ENCODE data around the gene SUOX.
"Not testable (repeated sequence)": the region's sequence is repeated elsewhere in the genome, so short reads cannot be mapped to it uniquely, and the experiment has no call there.

SUOX gene

GRCh38 chr12:55996715-55997534 lies at the start of gene SUOX:
SUOX (plus strand) TSS chr12:55997276; CDS start chr12:56002222, 4,946 bp downstream.
- no peak for DNase-seq (ENCODE audit: low read depth)

- no peak for DNase-seq (ENCODE audit: low read depth)
Measured at GRCh38 chr12:55955344-55955743, 41.7 kb upstream of the SUOX start.

- DNase-seq (ENCODE audit: low read depth), result no peak
Measured at GRCh38 chr12:55955800-55956508, 41.1 kb upstream of the SUOX start.

GRCh38 chr12:55957106-55957859 lies 39.8 kb upstream of the SUOX start:
- DNase-seq (ENCODE audit: low read depth), result no peak

GRCh38 chr12:55963760-55964159 lies 33.3 kb upstream of the SUOX start:
- DNase-seq (ENCODE audit: low read depth), result no peak

- no peak for DNase-seq (ENCODE audit: low read depth)
Measured at GRCh38 chr12:55965240-55965639, 31.8 kb upstream of the SUOX start.

GRCh38 chr12:55965941-55966407 lies 31.1 kb upstream of the SUOX start, which contains the start of gene PMEL:
PMEL (minus strand) TSS chr12:55966042; CDS start chr12:55966011, 31 bp downstream.
- no peak for DNase-seq (ENCODE audit: low read depth)

GRCh38 chr12:55966408-55967281 lies 30.4 kb upstream of the SUOX start, which contains the start of gene CDK2:
CDK2 (plus strand) TSS chr12:55966830; CDS start chr12:55967009, 179 bp downstream.
- peak; percentile 88 for DNase-seq (ENCODE audit: low read depth)

GRCh38 chr12:55969356-55969755 lies 27.7 kb upstream of the SUOX start:
- DNase-seq (ENCODE audit: low read depth), result no peak

- no peak for DNase-seq (ENCODE audit: low read depth)
Measured at GRCh38 chr12:55970775-55971174, 26.3 kb upstream of the SUOX start.

GRCh38 chr12:55972042-55972441 lies 25.0 kb upstream of the SUOX start:
- no peak for DNase-seq (ENCODE audit: low read depth)

- no peak for DNase-seq (ENCODE audit: low read depth)
Measured at GRCh38 chr12:55972456-55972855, 24.6 kb upstream of the SUOX start.

GRCh38 chr12:55972911-55973598 lies 24.0 kb upstream of the SUOX start:
- no peak for DNase-seq (ENCODE audit: low read depth)

- peak; percentile 76 for DNase-seq (ENCODE audit: low read depth)
Measured at GRCh38 chr12:55973599-55974307, 23.3 kb upstream of the SUOX start, which contains the start of gene RAB5B. RAB5B (plus strand) TSS chr12:55974078; CDS start chr12:55986961, 12,883 bp downstream.

- DNase-seq (ENCODE audit: low read depth), result no peak
Measured at GRCh38 chr12:55974308-55974730, 22.8 kb upstream of the SUOX start.

GRCh38 chr12:55978393-55978792 lies 18.7 kb upstream of the SUOX start:
- no peak for DNase-seq (ENCODE audit: low read depth)

GRCh38 chr12:55979069-55979468 lies 18.0 kb upstream of the SUOX start:
- DNase-seq (ENCODE audit: low read depth), result no peak

- not testable (repeated sequence) for DNase-seq (ENCODE audit: low read depth)
Measured at GRCh38 chr12:55981882-55982281, 15.2 kb upstream of the SUOX start.

- DNase-seq (ENCODE audit: low read depth), result no peak
Measured at GRCh38 chr12:55982319-55982936, 14.6 kb upstream of the SUOX start.

Data from stimulated activated CD8-positive, alpha-beta memory T cell treated with anti-CD3 and anti-CD28 coated beads, Interleukin-15, amount 100 ng/mL, for 24 hours (primary cell).